Dedifferentiated amniotic fluid mesenchymal stem cell (primary cell): ENCODE data around the gene LRRC14B.
"Not testable (repeated sequence)": the region's sequence is repeated elsewhere in the genome, so short reads cannot be mapped to it uniquely, and the experiment has no call there.

Experiments used
- DNase-seq: peaks from one replicate; pipeline ENCODE4 v3.0.0-alpha.2; 2016; ENCODE audit errors: extremely low spot score

LRRC14B gene

GRCh38 chr5:192691-192969, 1.3 kb downstream of the LRRC14B start:
- DNase-seq: no peak

- no peak for DNase-seq
Measured at GRCh38 chr5:192970-193831, 1.9 kb downstream of the LRRC14B start.

- no peak for DNase-seq
Measured at GRCh38 chr5:194102-194501, 2.8 kb downstream of the LRRC14B start.

- no peak for DNase-seq
Measured at GRCh38 chr5:194603-195209, 3.4 kb downstream of the LRRC14B start.

GRCh38 chr5:195401-196160, 4.3 kb downstream of the LRRC14B start:
- DNase-seq: no peak

GRCh38 chr5:196350-196749, 5.1 kb downstream of the LRRC14B start:
- DNase-seq: no peak

GRCh38 chr5:197031-197430, 5.7 kb downstream of the LRRC14B start:
- not testable (repeated sequence) for DNase-seq

- DNase-seq: no peak
Measured at GRCh38 chr5:197892-198489, 6.7 kb downstream of the LRRC14B start.

GRCh38 chr5:198516-199196, 7.4 kb downstream of the LRRC14B start:
- no peak for DNase-seq

GRCh38 chr5:199197-199949, 8.1 kb downstream of the LRRC14B start:
- DNase-seq: no peak

- DNase-seq: no peak
Measured at GRCh38 chr5:199950-200645, 8.8 kb downstream of the LRRC14B start.

- no peak for DNase-seq
Measured at GRCh38 chr5:200985-201384, 9.7 kb downstream of the LRRC14B start.

GRCh38 chr5:201672-202071, 10.4 kb downstream of the LRRC14B start:
- DNase-seq: no peak

GRCh38 chr5:203246-203930, 12.1 kb downstream of the LRRC14B start:
- no peak for DNase-seq

- no peak for DNase-seq
Measured at GRCh38 chr5:204001-204400, 12.7 kb downstream of the LRRC14B start.

- DNase-seq: no peak
Measured at GRCh38 chr5:204462-204861, 13.2 kb downstream of the LRRC14B start.

- DNase-seq: no peak
Measured at GRCh38 chr5:204966-205670, 13.8 kb downstream of the LRRC14B start.

- DNase-seq: no peak
Measured at GRCh38 chr5:206406-206805, 15.1 kb downstream of the LRRC14B start.

GRCh38 chr5:206927-207536, 15.7 kb downstream of the LRRC14B start:
- no peak for DNase-seq
